GM23248 (cell line): ENCODE data around the gene DPP10.

Experiments
- EZH2 ChIP-seq: fragments of 200-600 bp; sonication (generic); IDR thresholded peaks from 2 replicates; pipeline ENCODE4 v1.6.1; 2018; ENCODE audit warnings: antibody characterized with exemption, mild to moderate bottlenecking; ENCODE audit not compliant: insufficient read depth, poor library complexity, severe bottlenecking
- EZH2phosphoT487 ChIP-seq: fragments of 200-600 bp; sonication (generic); IDR thresholded peaks from 2 replicates; pipeline ENCODE4 v1.6.1; 2018; ENCODE audit warnings: antibody characterized with exemption, moderate library complexity, mild to moderate bottlenecking, low read depth; ENCODE audit not compliant: insufficient read depth

GRCh38 chr2:114421781-114422180, 20.7 kb upstream of the DPP10 start:
- TF ChIP-seq EZH2 = no peak
- TF ChIP-seq EZH2phosphoT487 = no peak
